Stimulated activated CD4-positive, alpha-beta T cell treated with anti-CD3 and anti-CD28 coated beads, Interleukin-4, amount 100 ng/mL, for 4 hours (primary cell): ENCODE data around the gene RIN1.
A peak's percentile ranks its signal among the peaks of the same experiment; 100 is the strongest.

Experiments used
- DNase-seq, 2 experiments: peaks; one replicate each; pipeline ENCODE4 v3.0.0-alpha.2; 2020

RIN1 gene

GRCh38 chr11:66294626-66295620, 41.3 kb downstream of the RIN1 start:
- DNase-seq = no peak

- DNase-seq = no peak
These were observed 42.2 kb downstream of the RIN1 start for GRCh38 chr11:66293777-66294625.

- DNase-seq = no peak
These were observed 42.9 kb downstream of the RIN1 start for GRCh38 chr11:66293352-66293751.

GRCh38 chr11:66292543-66293332, 43.5 kb downstream of the RIN1 start:
- no peak for DNase-seq

- peak in 1 of 2 experiments; percentile 49 for DNase-seq
These were observed 44.3 kb downstream of the RIN1 start, which contains the start of gene TMEM151A for GRCh38 chr11:66291706-66292542. Gene TMEM151A, plus strand, starts transcription at chr11:66291894. Its CDS starts 120 bp downstream, at chr11:66292014.

- no peak for DNase-seq
These were observed 44.9 kb downstream of the RIN1 start for GRCh38 chr11:66291303-66291705.

GRCh38 chr11:66290330-66290621, 46.0 kb downstream of the RIN1 start:
- DNase-seq = no peak

- peak; percentile 79 to 81 for DNase-seq
These were observed 46.5 kb downstream of the RIN1 start for GRCh38 chr11:66289548-66290329.

- peak; percentile 95 to 99 for DNase-seq
These were observed 47.3 kb downstream of the RIN1 start, which contains the start of gene YIF1A for GRCh38 chr11:66288671-66289547. Gene YIF1A, minus strand, starts transcription at chr11:66289143. Its CDS starts 158 bp downstream, at chr11:66288985.

- DNase-seq = no peak
These were observed 48.2 kb downstream of the RIN1 start for GRCh38 chr11:66287889-66288670.

GRCh38 chr11:66287211-66287888, 48.9 kb downstream of the RIN1 start:
- DNase-seq = no peak

GRCh38 chr11:66286699-66287098, 49.5 kb downstream of the RIN1 start:
- DNase-seq = no peak

- DNase-seq = no peak
These were observed 50.8 kb downstream of the RIN1 start for GRCh38 chr11:66285250-66285947.

GRCh38 chr11:66284526-66285078, 51.6 kb downstream of the RIN1 start:
- no peak for DNase-seq

GRCh38 chr11:66283461-66284105, 52.7 kb downstream of the RIN1 start:
- DNase-seq = no peak
